Measurements from ENCODE around the gene CDK2AP2. TPM values are rescaled to one million over a fixed set of nuclear protein-coding genes. Genes with fewer than 3 reads are reported as not detected.

Gene CDK2AP2
- total RNA-seq, 1 experiment from 2014 or later: 56.9 TPM

GRCh38 chr11:67457453-67457852 lies 50.5 kb downstream of the CDK2AP2 start:
- DNase-seq (ENCODE audit: low read depth): no peak
- in situ Hi-C loops (cut with HindIII; ENCODE audit: low pct_unique_long_range_greater_than_20kb, low sequenced_read_pairs): no loop called here

Other genes starting within 250 kb of the CDK2AP2 start
- 31.7 and 37.1 TPM in 2 replicates for gene GRK2, start 241.7 kb downstream of the CDK2AP2 start, total RNA-seq (2014; rRNA removed; shearing (Covaris generic); ENCODE audit: low replicate concordance)
- gene ANKRD13D, start 218.9 kb downstream of the CDK2AP2 start, total RNA-seq (2014; rRNA removed; shearing (Covaris generic); ENCODE audit: low replicate concordance): 11.7 and 22.5 TPM in 2 replicates
- 16.3 and 50.6 TPM in 2 replicates for gene SSH3, start 204.6 kb downstream of the CDK2AP2 start, total RNA-seq (2014; rRNA removed; shearing (Covaris generic); ENCODE audit: low replicate concordance)
- 26.7 and 38.5 TPM in 2 replicates for gene POLD4, start 154.6 kb downstream of the CDK2AP2 start, total RNA-seq (2014; rRNA removed; shearing (Covaris generic); ENCODE audit: low replicate concordance)
- gene CLCF1, start 134.6 kb downstream of the CDK2AP2 start, total RNA-seq (2014; rRNA removed; shearing (Covaris generic); ENCODE audit: low replicate concordance): 6.5 and 13.4 TPM in 2 replicates
- 24.4 and 26.6 TPM in 2 replicates for gene RAD9A, start 116.2 kb downstream of the CDK2AP2 start, total RNA-seq (2014; rRNA removed; shearing (Covaris generic); ENCODE audit: low replicate concordance)
- 251 and 260 TPM in 2 replicates for gene PPP1CA, start 106.3 kb downstream of the CDK2AP2 start, total RNA-seq (2014; rRNA removed; shearing (Covaris generic); ENCODE audit: low replicate concordance)
- gene TBC1D10C, start 104.1 kb downstream of the CDK2AP2 start, total RNA-seq (2014; rRNA removed; shearing (Covaris generic); ENCODE audit: low replicate concordance): 1.6 TPM in 1 of 2 replicates, not detected in the other
- gene CARNS1, start 92.5 kb downstream of the CDK2AP2 start, total RNA-seq (2014; rRNA removed; shearing (Covaris generic); ENCODE audit: low replicate concordance): 0.03 TPM in 1 of 2 replicates, not detected in the other
- gene RPS6KB2, start 79.7 kb downstream of the CDK2AP2 start, total RNA-seq (2014; rRNA removed; shearing (Covaris generic); ENCODE audit: low replicate concordance): 42.9 and 46.6 TPM in 2 replicates
- gene PTPRCAP, start 70.5 kb downstream of the CDK2AP2 start, total RNA-seq (2014; rRNA removed; shearing (Covaris generic); ENCODE audit: low replicate concordance): not detected in 2 replicates
- 128 and 140 TPM in 2 replicates for gene CORO1B, start 64.7 kb downstream of the CDK2AP2 start, total RNA-seq (2014; rRNA removed; shearing (Covaris generic); ENCODE audit: low replicate concordance)
- gene GPR152, start 55.4 kb downstream of the CDK2AP2 start, total RNA-seq (2014; rRNA removed; shearing (Covaris generic); ENCODE audit: low replicate concordance): not detected in 2 replicates
- 1.6 and 10.8 TPM in 2 replicates for gene CABP4, start 52.8 kb downstream of the CDK2AP2 start, total RNA-seq (2014; rRNA removed; shearing (Covaris generic); ENCODE audit: low replicate concordance)
- 99.8 and 100 TPM in 2 replicates for gene TMEM134, start 38.9 kb downstream of the CDK2AP2 start, total RNA-seq (2014; rRNA removed; shearing (Covaris generic); ENCODE audit: low replicate concordance)
- 91.4 and 117 TPM in 2 replicates for gene AIP, start 25.1 kb downstream of the CDK2AP2 start, total RNA-seq (2014; rRNA removed; shearing (Covaris generic); ENCODE audit: low replicate concordance)
- gene PITPNM1, start 2.8 kb downstream of the CDK2AP2 start, total RNA-seq (2014; rRNA removed; shearing (Covaris generic); ENCODE audit: low replicate concordance): 43.8 and 48.4 TPM in 2 replicates
- gene CABP2, start 15.3 kb upstream of the CDK2AP2 start, total RNA-seq (2014; rRNA removed; shearing (Covaris generic); ENCODE audit: low replicate concordance): not detected in 2 replicates
- gene GSTP1, start 75.7 kb upstream of the CDK2AP2 start, total RNA-seq (2014; rRNA removed; shearing (Covaris generic); ENCODE audit: low replicate concordance): not detected in 2 replicates
- 237 and 239 TPM in 2 replicates for gene NDUFV1, start 98.8 kb upstream of the CDK2AP2 start, total RNA-seq (2014; rRNA removed; shearing (Covaris generic); ENCODE audit: low replicate concordance)
- gene NUDT8, start 121.8 kb upstream of the CDK2AP2 start, total RNA-seq (2014; rRNA removed; shearing (Covaris generic); ENCODE audit: low replicate concordance): 51.3 and 52.9 TPM in 2 replicates
- gene TBX10, start 131.6 kb upstream of the CDK2AP2 start, total RNA-seq (2014; rRNA removed; shearing (Covaris generic); ENCODE audit: low replicate concordance): not detected in 2 replicates
- gene ACY3, start 142.6 kb upstream of the CDK2AP2 start, total RNA-seq (2014; rRNA removed; shearing (Covaris generic); ENCODE audit: low replicate concordance): 6.0 TPM in 1 of 2 replicates, not detected in the other
- not detected in 2 replicates for gene ALDH3B2, start 166.5 kb upstream of the CDK2AP2 start, total RNA-seq (2014; rRNA removed; shearing (Covaris generic); ENCODE audit: low replicate concordance)

Measured in Caki2 (cell line).